Bronchial epithelial cell (primary cell): Measurements from ENCODE around the gene COX6A2. TPM values are rescaled to one million over a fixed set of nuclear protein-coding genes. Genes with fewer than 3 reads are reported as not detected.

ENCODE experiments used
- DNase-seq: peaks from one replicate; pipeline ENCODE4 v3.0.0-alpha.2; 2010; ENCODE audit warnings: low read depth
- FAIRE-seq: peaks from 2 replicates; lab custom pipeline; 2011; peaks lifted over from hg19 to GRCh38; lab: Jason Lieb, UNC
- H3K27me3 ChIP-seq: 2 replicates; pipeline ENCODE4 v1.5.1; 2011; ENCODE audit warnings: low read length; ENCODE audit not compliant: control insufficient read depth, insufficient read depth
- H3K36me3 ChIP-seq: 2 replicates; pipeline ENCODE4 v1.5.1; 2011; ENCODE audit warnings: low read length; ENCODE audit not compliant: control insufficient read depth, insufficient read depth
- H3K4me3 ChIP-seq: 2 replicates; pipeline ENCODE4 v1.5.1; 2011; ENCODE audit warnings: mild to moderate bottlenecking, low read depth, low read length, control low read depth
- CTCF ChIP-seq: IDR thresholded peaks from 2 replicates; pipeline ENCODE4 v1.5.1; 2011; ENCODE audit warnings: mild to moderate bottlenecking, moderate library complexity, low read length, control low read depth, inconsistent platforms; ENCODE audit not compliant: insufficient read depth, severe bottlenecking
- total RNA-seq: library from RNA; depleted of rRNA; stranded (reverse); fragments of >200 nt; gene quantifications from 2 replicates; pipeline ENCODE4 v1.2.1, GENCODE V29; 2014

Gene COX6A2
- total RNA-seq, 1 donor from 2014 or later: not detected

GRCh38 chr16:31397701-31398100 is 30.5 kb downstream of the COX6A2 start:
- no peak overlapping the region for H3K4me3 ChIP-seq
- DNase-seq: no peak
- no peak for TF ChIP-seq CTCF
- FAIRE-seq: no peak
- H3K36me3 ChIP-seq: no peaks in the 10 kb centered on the region
- H3K27me3 ChIP-seq: no peaks in the 10 kb centered on the region

GRCh38 chr16:31397096-31397660 is 31.0 kb downstream of the COX6A2 start:
- no peak for TF ChIP-seq CTCF
- no peak for DNase-seq
- Histone ChIP-seq H3K27me3 (no peaks in the 10 kb centered on the region), H3K36me3 (no peaks in the 10 kb centered on the region), H3K4me3 (no peak overlapping the region)
- FAIRE-seq: no peak

- no peak for FAIRE-seq
- DNase-seq: no peak
- Histone ChIP-seq H3K36me3 (no peaks in the 10 kb centered on the region), H3K27me3 (no peaks in the 10 kb centered on the region), H3K4me3 (no peak overlapping the region)
- TF ChIP-seq CTCF: no peak
Measured at GRCh38 chr16:31395647-31396046, 32.5 kb downstream of the COX6A2 start.

GRCh38 chr16:31393056-31393455 is 35.1 kb downstream of the COX6A2 start, which contains the start of gene ITGAD:
Gene ITGAD (plus strand): TSS chr16:31393335. CDS start chr16:31393361, 26 bp downstream.
- Histone ChIP-seq H3K27me3 (no peaks in the 10 kb centered on the region), H3K36me3 (no peaks in the 10 kb centered on the region), H3K4me3 (no peak within 1 kb of the TSS)
- no peak for TF ChIP-seq CTCF
- DNase-seq (no peak), FAIRE-seq (no peak)

- FAIRE-seq: no peak
- no peaks in the 10 kb centered on the region for H3K36me3 ChIP-seq
Measured at GRCh38 chr16:31390504-31391041, 37.6 kb downstream of the COX6A2 start.

More at GRCh38 chr16:31390504-31391041, 37.6 kb downstream of the COX6A2 start:
- DNase-seq: no peak
- TF ChIP-seq CTCF: no peak
- Histone ChIP-seq H3K27me3 (no peaks in the 10 kb centered on the region), H3K4me3 (no peak overlapping the region)
